Measurements from ENCODE around the gene SEPTIN8.

SEPTIN8 gene

GRCh38 chr5:132714456-132715307 is 62.4 kb downstream of the SEPTIN8 start:
- DNase-seq (ENCODE audit: low spot score) (no peak), FAIRE-seq (no peak)

- FAIRE-seq = no peak
- DNase-seq (ENCODE audit: low spot score) = no peak
Observed at GRCh38 chr5:132708645-132709044, 68.4 kb downstream of the SEPTIN8 start.

DNA sequence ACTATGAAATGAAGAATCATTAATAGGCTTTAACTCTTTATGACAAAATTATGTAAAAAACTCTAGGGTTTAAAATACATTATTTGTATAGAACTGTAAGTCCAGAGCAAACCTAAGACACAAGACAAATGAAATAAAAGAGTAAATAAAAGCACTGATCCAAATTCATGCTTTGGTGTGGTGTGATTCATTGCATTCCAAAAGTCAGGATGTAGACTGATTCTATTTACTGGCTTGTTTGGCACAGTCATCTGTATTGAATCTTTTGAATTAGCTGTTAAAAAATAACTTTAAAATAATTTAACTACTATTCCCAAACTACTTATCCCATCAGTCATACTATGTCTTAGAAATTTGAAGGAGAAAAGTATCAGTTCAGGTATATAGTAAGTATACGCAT is 72.2 kb downstream of the SEPTIN8 start:
- DNase-seq (ENCODE audit: low spot score) (no peak), FAIRE-seq (no peak)
